Measurements from ENCODE around the gene PLA2G4C.

Gene PLA2G4C

GRCh38 chr19:48110350-48110966 lies at the start of gene PLA2G4C:
Gene PLA2G4C, minus strand, starts transcription at chr19:48110817. Its CDS starts 4,288 bp downstream, at chr19:48106529.
- DNase-seq: peak; percentile 74 to 89

GRCh38 chr19:48158210-48158790 lies 47.7 kb upstream of the PLA2G4C start:
- DNase-seq: no peak

DNA sequence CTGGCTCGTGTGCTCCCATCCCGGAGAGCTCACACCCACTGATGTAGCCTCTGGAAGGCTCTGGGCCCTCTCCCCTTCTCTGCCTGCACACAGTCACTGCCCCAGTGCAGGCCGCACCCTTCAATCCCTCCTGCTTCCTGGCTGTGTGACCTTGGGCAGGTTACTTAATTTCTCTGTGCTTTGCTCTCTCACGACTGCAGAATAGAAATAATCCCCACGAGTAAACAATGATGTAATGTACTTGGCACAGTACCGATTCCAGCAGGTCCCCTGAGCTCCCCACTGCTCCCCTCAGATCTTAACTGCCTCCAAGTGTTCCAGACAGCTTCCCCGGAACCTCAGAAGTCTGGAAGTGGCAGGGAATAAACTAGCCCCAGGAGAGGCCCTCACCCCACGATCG lies 43.4 kb upstream of the PLA2G4C start:
- DNase-seq: no peak

- peak; percentile 14 to 27 for DNase-seq
These were observed 41.9 kb upstream of the PLA2G4C start for GRCh38 chr19:48152551-48152950.

GRCh38 chr19:48149430-48149829 lies 38.8 kb upstream of the PLA2G4C start:
- no peak for DNase-seq

- DNase-seq: no peak
These were observed 38.0 kb upstream of the PLA2G4C start for GRCh38 chr19:48148576-48148975.

- no peak for DNase-seq
These were observed 37.1 kb upstream of the PLA2G4C start for GRCh38 chr19:48147597-48148175.

DNA sequence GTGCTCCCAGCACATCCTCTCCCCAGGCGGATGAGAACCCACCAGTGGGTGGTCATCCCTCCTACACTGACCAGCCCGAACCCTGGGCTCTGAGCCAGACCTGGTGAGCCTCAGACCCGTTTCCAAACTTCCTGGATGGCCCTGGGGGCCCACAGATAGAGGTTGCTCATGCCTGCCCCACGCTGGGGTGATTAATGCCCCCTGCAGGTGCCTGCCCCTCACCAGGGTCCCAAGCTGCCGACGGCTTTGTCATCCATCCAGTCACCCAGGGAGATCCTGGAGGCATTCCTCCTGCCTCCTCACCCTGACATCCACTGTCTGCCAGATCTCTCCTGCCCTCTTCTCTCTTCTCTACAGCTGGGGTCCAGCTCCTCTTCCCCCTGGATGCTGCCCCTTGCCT lies 28.4 kb upstream of the PLA2G4C start:
- no peak for DNase-seq

- DNase-seq: no peak
These were observed 26.8 kb upstream of the PLA2G4C start for GRCh38 chr19:48137411-48137810.

GRCh38 chr19:48136547-48136946 lies 25.9 kb upstream of the PLA2G4C start:
- DNase-seq: no peak

DNA sequence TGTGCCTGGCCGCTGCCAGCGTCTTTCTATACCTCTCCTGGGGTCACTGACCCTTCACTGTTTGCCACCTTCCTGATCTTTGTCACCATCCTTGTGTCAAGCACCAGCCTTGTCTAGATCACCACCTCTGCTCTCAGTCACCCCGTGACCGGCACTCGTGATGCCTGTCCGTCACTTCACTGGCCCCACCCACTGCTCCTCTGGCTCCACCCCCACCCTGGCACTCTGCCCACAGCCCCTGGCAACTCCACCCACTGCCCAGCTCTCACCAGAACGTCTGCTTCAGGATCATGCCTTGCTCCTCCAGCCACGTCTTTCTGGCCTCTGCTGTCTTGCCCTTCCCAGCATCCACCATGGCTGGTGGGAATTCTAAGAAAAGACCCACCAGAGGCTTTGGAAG lies 24.8 kb upstream of the PLA2G4C start:
- DNase-seq: no peak

- DNase-seq: no peak
These were observed 22.5 kb upstream of the PLA2G4C start for GRCh38 chr19:48133094-48133493.

DNA sequence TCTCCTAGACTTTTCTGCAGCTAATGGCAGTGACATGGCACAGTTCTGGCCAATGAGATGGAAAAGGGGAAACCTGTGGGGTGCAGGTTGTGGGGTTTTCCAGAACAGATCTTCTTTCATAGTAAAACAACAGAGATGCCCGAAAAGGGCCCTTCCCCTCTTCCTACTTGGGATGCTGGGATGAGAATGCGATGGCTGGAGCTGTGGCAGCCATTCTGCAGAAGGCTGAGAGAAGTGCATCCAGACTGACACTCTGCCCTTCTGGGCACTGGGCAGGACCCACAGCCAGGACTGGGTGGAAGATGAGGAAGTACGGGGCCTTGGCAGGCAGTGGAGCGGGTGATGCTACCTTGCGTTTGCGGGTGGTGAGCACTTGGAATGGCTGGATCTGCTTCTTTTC lies 16.9 kb upstream of the PLA2G4C start:
- no peak for DNase-seq

GRCh38 chr19:48123907-48124651 lies 13.5 kb upstream of the PLA2G4C start:
- DNase-seq: no peak

GRCh38 chr19:48122421-48122820 lies 11.8 kb upstream of the PLA2G4C start:
- DNase-seq: no peak

DNA sequence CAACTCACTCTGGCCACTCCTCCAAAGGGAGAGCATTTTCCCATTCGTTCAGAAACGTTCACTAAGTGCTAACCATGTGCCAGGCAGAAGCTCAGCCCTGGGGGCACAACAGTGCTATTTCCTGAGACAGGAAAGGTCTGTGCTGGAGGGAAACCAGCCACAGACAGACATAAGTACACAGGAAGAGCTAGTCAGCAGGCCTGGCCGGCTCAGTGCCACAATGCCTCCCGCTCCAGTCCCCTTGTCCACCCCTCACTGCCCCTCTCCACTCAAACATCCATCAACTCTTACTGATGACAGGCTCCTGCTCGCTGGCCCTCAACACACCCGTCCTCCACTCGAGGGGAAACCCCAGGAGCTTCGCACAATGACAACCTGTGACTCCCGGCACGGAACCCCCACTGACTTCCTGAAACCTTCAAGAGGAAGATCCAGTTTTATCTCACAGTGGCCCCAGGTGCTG lies 11.3 kb upstream of the PLA2G4C start:
- no peak for DNase-seq

DNA sequence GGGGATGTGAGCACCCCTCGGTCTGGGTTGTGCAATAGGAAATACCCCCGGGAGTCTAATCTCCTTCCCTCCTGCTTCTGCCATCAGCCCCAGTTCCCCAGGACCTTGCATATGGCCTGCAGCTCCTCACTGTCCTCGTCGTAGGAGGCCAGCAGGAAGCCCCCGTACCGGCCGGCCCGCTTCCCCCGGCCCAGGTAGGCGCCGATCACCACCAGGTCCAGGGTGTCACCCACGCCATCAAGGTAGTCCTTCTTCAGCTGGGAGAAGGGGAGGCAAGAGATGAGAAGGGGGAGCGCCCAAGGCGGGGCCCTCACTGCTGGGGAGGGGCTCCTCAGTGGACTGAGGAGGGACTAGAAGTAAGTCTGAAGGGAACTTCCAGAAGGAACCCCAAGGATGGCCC lies 10.4 kb upstream of the PLA2G4C start:
- no peak for DNase-seq

DNA sequence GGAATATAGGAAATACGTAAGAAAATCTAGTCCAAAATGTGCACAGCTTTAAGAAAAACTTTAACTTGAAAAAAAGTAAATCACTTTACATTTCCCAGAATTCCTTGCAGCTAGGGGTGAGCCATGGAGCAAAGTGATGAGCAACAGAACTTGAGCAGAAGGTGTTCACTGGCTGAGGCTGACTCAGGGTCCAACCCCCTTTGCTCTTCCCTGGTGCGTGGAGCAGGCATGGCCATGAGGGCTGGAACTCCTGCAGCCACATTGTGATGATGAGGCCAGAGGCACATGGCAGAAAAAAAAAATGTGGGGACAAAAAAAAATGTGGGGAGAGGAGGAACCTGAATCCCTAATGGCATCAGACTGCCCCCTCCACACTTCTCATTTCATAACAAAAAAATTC lies 9.9 kb upstream of the PLA2G4C start:
- DNase-seq: no peak

DNA sequence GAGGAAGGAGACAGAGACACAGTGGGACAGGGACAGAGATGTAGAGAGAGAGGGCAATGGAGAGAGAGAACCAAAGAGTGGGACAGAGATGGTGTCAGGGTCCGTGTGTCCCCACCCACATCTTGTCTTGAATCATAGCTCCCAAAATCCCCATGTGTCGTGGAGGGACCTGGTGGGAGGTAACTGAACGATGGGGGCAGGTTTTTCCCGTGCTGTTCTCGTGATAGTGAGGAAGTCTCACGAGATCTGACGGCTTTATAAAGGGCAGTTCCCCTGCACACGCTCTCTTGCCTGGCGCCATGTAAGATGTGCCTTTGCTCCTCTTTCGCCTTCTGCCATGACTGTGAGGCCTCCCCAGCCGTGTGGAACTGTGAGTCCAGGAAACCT lies 7.5 kb upstream of the PLA2G4C start:
- DNase-seq: no peak

- DNase-seq: no peak
These were observed 7.0 kb upstream of the PLA2G4C start for GRCh38 chr19:48117515-48118130.

- DNase-seq: no peak
These were observed 2.7 kb upstream of the PLA2G4C start for GRCh38 chr19:48113190-48113917.

DNA sequence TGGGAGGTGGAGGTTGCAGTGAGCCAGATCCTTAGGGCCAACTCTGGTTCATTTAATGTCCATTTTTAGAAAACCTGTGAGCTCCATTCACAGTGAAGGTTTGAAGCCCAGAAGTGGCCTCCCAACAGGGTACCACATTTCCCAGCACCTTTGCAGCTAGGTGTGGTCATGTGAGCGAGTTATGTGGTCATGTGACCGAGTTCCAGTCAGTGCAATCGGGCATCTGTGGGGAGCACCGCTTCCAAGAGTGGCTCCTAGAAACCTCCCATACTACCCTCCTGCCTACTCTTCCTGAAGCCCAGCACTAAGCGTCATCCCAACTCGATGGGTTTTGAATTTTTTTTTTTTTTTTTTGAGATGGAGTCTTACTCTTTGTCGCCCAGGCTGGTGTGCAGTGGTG lies 663 bp upstream of the PLA2G4C start:
- DNase-seq: no peak

All from SHP77 (cell line).